HCT116 (cell line): ENCODE results near the gene MAP2K5. TPM values are rescaled to one million over a fixed set of nuclear protein-coding genes. Genes with fewer than 3 reads are reported as not detected.

ENCODE experiments used
- ATAC-seq: fragments of 200-7000 bp; cut with Tn5 transposase; 2 replicates; pipeline ENCODE4 v1.9.1; 2020; ENCODE audit warnings: mild to moderate bottlenecking, moderate library complexity
- BruUV-seq: library from RNA; stranded (reverse); fragments of 400-500 nt; replicated peaks from 2 replicates; lab custom pipeline; 2021; lab: Mats Ljungman, UMichigan
- CTCF ChIA-PET: fragments of 300-600 bp; sonication (Branson Sonifier 250); formaldehyde crosslinking; loops from one replicate; lab custom pipeline; 2021; ENCODE audit warnings: antibody characterized with exemption; lab: Charles Lee
- POLR2A ChIA-PET: fragments of 300-600, 350-600 bp; sonication (Branson Sonifier 250); formaldehyde crosslinking; loops from one replicate; lab custom pipeline; 2021; ENCODE audit warnings: antibody characterized with exemption; lab: Charles Lee
- RAD21 ChIA-PET, 2 experiments: fragments of 300-600 bp; sonication (Branson Sonifier 250); formaldehyde crosslinking; loops; one replicate each; lab custom pipeline; 2023; ENCODE audit warnings: low total read pairs in 2 of 2; ENCODE audit not compliant: uncharacterized antibody in 2 of 2, unreplicated experiment in 2 of 2, low non-redundant PET in 1 of 2; lab: Charles Lee
- DNase-seq: peaks from one replicate; pipeline ENCODE4 v3.0.0-alpha.2; 2010; ENCODE audit warnings: low read depth, low spot score
- H2AFZ ChIP-seq: fragments of 200-600 bp; shearing (Covaris generic), sonication (generic); 2 replicates; pipeline ENCODE4 v1.6.1; 2017; ENCODE audit warnings: low read depth, mixed run types, mixed read lengths, antibody characterized with exemption, low read length; ENCODE audit not compliant: poor library complexity, severe bottlenecking
- H3K27ac ChIP-seq: 2 replicates; pipeline ENCODE4 v1.5.1; 2012; ENCODE audit warnings: low read depth, low read length
- H3K27me3 ChIP-seq: fragments of 200-600 bp; sonication (generic); 2 replicates; pipeline ENCODE4 v1.6.1; 2016; ENCODE audit warnings: mixed run types, low read length, mixed read lengths; ENCODE audit not compliant: insufficient read depth
- H3K36me3 ChIP-seq, 2 experiments: fragments of 200-500 bp in 1 of 2; fragments of 200-600 bp in 1 of 2; sonication (Bioruptor generic) in 1 of 2; sonication (generic) in 1 of 2; 2 replicates each; pipeline versions ENCODE4 v1.5.1 to v1.6.1; 2014 to 2016; ENCODE audit warnings: low read length in 2 of 2, inconsistent platforms in 1 of 2, mixed read lengths in 1 of 2, mixed run types in 1 of 2; ENCODE audit not compliant: insufficient read depth in 2 of 2, control insufficient read depth in 1 of 2
- H3K4me1 ChIP-seq, 2 experiments: fragments of 200-600 bp in 1 of 2; sonication (generic) in 1 of 2; 2 replicates each; pipeline versions ENCODE4 v1.5.1 to v1.6.1; 2012 to 2017; ENCODE audit warnings: low read length in 2 of 2, inconsistent platforms in 1 of 2, mild to moderate bottlenecking in 1 of 2, mixed read lengths in 1 of 2, mixed run types in 1 of 2, moderate library complexity in 1 of 2; ENCODE audit not compliant: insufficient read depth in 2 of 2, control insufficient read depth in 1 of 2
- H3K4me2 ChIP-seq: fragments of 200-600 bp; sonication (generic); 2 replicates; pipeline ENCODE4 v1.6.1; 2017; ENCODE audit warnings: mixed run types, low read length, mixed read lengths
- H3K4me3 ChIP-seq, 2 experiments: fragments of 200-600 bp in 1 of 2; sonication (generic) in 1 of 2; replicated peaks in 1 of 2; 2 replicates each; pipeline ENCODE4 v1.5.1; 2011 to 2016; ENCODE audit warnings: low read length in 2 of 2, control low read depth in 1 of 2, low read depth in 1 of 2, mild to moderate bottlenecking in 1 of 2, mixed read lengths in 1 of 2, mixed run types in 1 of 2
- H3K79me2 ChIP-seq: fragments of 200-600 bp; sonication (generic); 2 replicates; pipeline ENCODE4 v1.6.1; 2017; ENCODE audit warnings: mild to moderate bottlenecking, mixed run types, low read length, moderate library complexity, mixed read lengths; ENCODE audit not compliant: insufficient read depth
- H3K9ac ChIP-seq: fragments of 200-600 bp; sonication (generic); 2 replicates; pipeline ENCODE4 v1.6.1; 2016; ENCODE audit warnings: low read length, mixed read lengths
- H3K9me2 ChIP-seq: fragments of 200-600 bp; sonication (generic), shearing (Covaris generic); 2 replicates; pipeline ENCODE4 v1.6.1; 2017; ENCODE audit warnings: mixed run types, mild to moderate bottlenecking, moderate library complexity; ENCODE audit not compliant: insufficient read depth
- H3K9me3 ChIP-seq, 2 experiments: fragments of 200-500 bp in 1 of 2; fragments of 200-600 bp in 1 of 2; sonication (Bioruptor generic) in 1 of 2; sonication (generic) in 1 of 2; 2 replicates each; pipeline ENCODE4 v1.6.1; 2014 to 2017; ENCODE audit warnings: low read length in 2 of 2, mixed read lengths in 2 of 2, inconsistent platforms in 1 of 2, low read depth in 1 of 2, mild to moderate bottlenecking in 1 of 2, mixed run types in 1 of 2, moderate library complexity in 1 of 2; ENCODE audit not compliant: control insufficient read depth in 1 of 2, insufficient read depth in 1 of 2
- H4K20me1 ChIP-seq: fragments of 200-600 bp; sonication (generic), shearing (Covaris generic); 2 replicates; pipeline ENCODE4 v1.6.1; 2017; ENCODE audit warnings: mixed run types, mild to moderate bottlenecking, moderate library complexity; ENCODE audit not compliant: insufficient read depth
- ATF3 ChIP-seq: IDR thresholded peaks from 2 replicates; pipeline ENCODE4 v1.6.1; 2012
- FOSL1 ChIP-seq: IDR thresholded peaks from 2 replicates; pipeline ENCODE4 v1.6.1; 2012; ENCODE audit warnings: low read depth
- MAX ChIP-seq: IDR thresholded peaks from 2 replicates; pipeline ENCODE4 v1.6.1; 2012
- POLR2AphosphoS5 ChIP-seq: IDR thresholded peaks from 2 replicates; pipeline ENCODE4 v1.6.1; 2011; ENCODE audit warnings: mild to moderate bottlenecking, low read depth, low read length, moderate library complexity
- REST ChIP-seq: IDR thresholded peaks from 2 replicates; pipeline ENCODE4 v1.6.1; 2012; ENCODE audit warnings: low read depth
- ZBTB33 ChIP-seq: IDR thresholded peaks from 2 replicates; pipeline ENCODE4 v1.6.1; 2011; ENCODE audit warnings: mild to moderate bottlenecking, low read length, moderate library complexity; ENCODE audit not compliant: insufficient replicate concordance; ENCODE audit errors: extremely low read depth
- intact Hi-C: fragments of 100-400 bp; cut with micrococcal nuclease; formaldehyde crosslinking; loops from 2 replicates; pipeline ENCODE4 v1.10.0; 2022
- total RNA-seq: library from RNA; stranded (reverse); gene quantifications from one replicate; pipeline ENCODE4 v1.2.1, GENCODE V29; 2021; ENCODE audit not compliant: unreplicated experiment

The MAP2K5 gene
- total RNA-seq, 1 experiment from 2014 or later: 15.6 TPM

- TF ChIP-seq REST: no peak
- no peak for TF ChIP-seq ZBTB33
- TF ChIP-seq FOSL1: no peak
- TF ChIP-seq MAX: no peak
- TF ChIP-seq POLR2AphosphoS5: no peak
- no peak for TF ChIP-seq ATF3
- 0 out of 4 replicates have a peak, but pooled peaks cover 0 to 2% of the 10 kb centered on the region in 2 experiments for H3K36me3 ChIP-seq
- no peak overlapping the region for H3K27ac ChIP-seq
- no peak overlapping the region for H3K4me3 ChIP-seq
- H2AFZ ChIP-seq: no peak overlapping the region
- H3K4me1 ChIP-seq: no peaks in the 10 kb centered on the region
- intact Hi-C loops: no loop called here
- CTCF ChIA-PET: no interaction called here
- no TSS peak for BruUV-seq
- no peaks in the 10 kb centered on the region for H3K27me3 ChIP-seq
- RAD21 ChIA-PET: no interaction called here
- ATAC-seq (no peak), DNase-seq (no peak)
- H4K20me1 ChIP-seq: no peaks in the 10 kb centered on the region
- H3K79me2 ChIP-seq: no peaks in the 10 kb centered on the region
- POLR2A ChIA-PET: no interaction called here
- no peak overlapping the region for H3K4me2 ChIP-seq
- H3K9me2 ChIP-seq: no peaks in the 10 kb centered on the region
- no peaks in the 10 kb centered on the region for H3K9me3 ChIP-seq
- no peak overlapping the region for H3K9ac ChIP-seq
Observed at GRCh38 chr15:67509918-67510317, 32.6 kb upstream of the MAP2K5 start.
